ENCODE data around the gene CD36. TPM values are rescaled to one million over a fixed set of nuclear protein-coding genes. Genes with fewer than 3 reads are reported as not detected.

CD36 gene
- total and polyA plus RNA-seq, 10 of the 15 experiments (the other 5 are each of a cell fraction or from before 2014, with no cell fraction given) = 0.20 to 283 (median 172) TPM

DNA sequence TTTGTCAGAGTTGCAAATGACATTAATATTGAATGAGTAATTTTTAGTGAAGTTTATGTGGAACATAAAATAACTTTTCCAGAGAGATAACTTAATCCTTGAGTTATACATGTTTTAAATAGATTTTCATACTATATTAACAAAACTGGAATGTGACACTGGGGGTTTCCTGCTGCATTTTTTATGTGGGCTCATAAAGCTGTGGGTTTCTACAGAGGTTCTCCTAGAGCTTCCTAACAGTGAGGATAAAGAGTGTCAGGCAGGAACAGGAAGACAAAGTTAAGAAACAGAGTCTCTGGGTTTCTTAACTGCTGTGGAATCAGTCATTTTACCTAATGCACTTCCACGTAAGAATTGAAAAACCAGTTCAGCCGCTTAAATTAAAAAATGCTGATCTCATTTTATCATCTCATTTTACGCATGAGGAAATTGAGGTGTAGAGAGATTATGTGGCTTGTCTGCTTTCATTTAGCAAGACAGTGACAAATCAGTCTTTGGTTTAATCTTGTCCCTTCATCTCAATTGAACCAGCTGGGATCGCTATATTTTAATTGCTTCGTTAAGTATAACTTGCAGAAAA is 5.0 kb downstream of the CD36 start:
- H3K79me2 ChIP-seq (ENCODE audit: control insufficient read depth, insufficient read depth, low read length) = no peaks in the 10 kb centered on the region
- POLR2A ChIA-PET = interaction anchor here (0.6 kb wide), 1 partner anchor 1999 kb away, joined by 6 read pairs; no protein-coding TSS in a partner anchor
- BruUV-seq (replicated peaks) = no TSS peak
- H3K27me3 ChIP-seq (replicated peaks in 1 of 2; ENCODE audit: control insufficient read depth in 2 of 2, insufficient read depth in 2 of 2, low read length in 1 of 2) = no peaks in the 10 kb centered on the region
- ATAC-seq = no peak
- H3K4me1 ChIP-seq (ENCODE audit: control insufficient read depth, insufficient read depth, low read length) = peaks cover 2% of the 10 kb centered on the region; the same call in 1 of the 2 replicates
- no peak overlapping the region for H3K9ac ChIP-seq (ENCODE audit: control insufficient read depth, insufficient read depth, low read length)
- no peak overlapping the region for H3K27ac ChIP-seq (ENCODE audit: control insufficient read depth, insufficient read depth)
- TF ChIP-seq ETV6 (conservative IDR thresholded peaks at IDR 0.05 in 1 of 2, IDR thresholded peaks at IDR 0.05 in 1 of 2; ENCODE audit: borderline replicate concordance in 1 of 2, low read depth in 1 of 2) (no peak), ZNF274 (IDR thresholded peaks at IDR 0.05; ENCODE audit: insufficient read depth, insufficient read length) (no peak), FOXM1 (IDR thresholded peaks at IDR 0.05; ENCODE audit: low read depth, low read length) (no peak), CBX5 (IDR thresholded peaks at IDR 0.05; ENCODE audit: low read depth) (no peak), NR2F1 (conservative IDR thresholded peaks at IDR 0.05) (no peak), POLR2AphosphoS2 (IDR thresholded peaks at IDR 0.05; ENCODE audit: low read depth, low read length) (no peak), KLF5 (IDR thresholded peaks at IDR 0.05; ENCODE audit: partially characterized antibody) (no peak), GABPA (IDR thresholded peaks at IDR 0.05; ENCODE audit: low read depth) (no peak), NFXL1 (IDR thresholded peaks at IDR 0.05; ENCODE audit: borderline replicate concordance) (no peak), RAD51 (IDR thresholded peaks at IDR 0.05) (no peak), MEF2A (IDR thresholded peaks at IDR 0.05; ENCODE audit: insufficient read depth, low read depth, low read length) (no peak), BHLHE40 (IDR thresholded peaks at IDR 0.05; ENCODE audit: borderline replicate concordance in 1 of 2, low read depth in 2 of 2, low read length in 1 of 2) (no peak), ZBED1 (IDR thresholded peaks at IDR 0.05; ENCODE audit: borderline replicate concordance) (no peak), JUNB (IDR thresholded peaks at IDR 0.05) (no peak), EED (IDR thresholded peaks at IDR 0.05; ENCODE audit: low read depth) (no peak)
- TF ChIP-seq, protein P1, sequence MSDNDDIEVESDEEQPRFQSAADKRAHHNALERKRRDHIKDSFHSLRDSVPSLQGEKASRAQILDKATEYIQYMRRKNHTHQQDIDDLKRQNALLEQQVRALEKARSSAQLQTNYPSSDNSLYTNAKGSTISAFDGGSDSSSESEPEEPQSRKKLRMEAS (IDR thresholded peaks at IDR 0.05; ENCODE audit: low read depth, low read length) = no peak
- H4K20me1 ChIP-seq (ENCODE audit: control insufficient read depth, insufficient read depth) = no peaks in the 10 kb centered on the region
- FAIRE-seq = no peak
- 43% methylated on average over 5 of the region's 5 CpGs for WGBS (ENCODE audit: insufficient coverage, insufficient replicate concordance, low lambda C conversion rate, missing lambda C conversion rate)
- CTCF ChIA-PET = interaction anchor here (1.8 kb wide), 1 partner anchor 19 kb away, joined by 4 read pairs; no protein-coding TSS in a partner anchor
- in situ Hi-C loops (cut with MboI) = no loop called here
- H3K4me2 ChIP-seq (ENCODE audit: control insufficient read depth, insufficient read depth) = no peak overlapping the region
- no peaks in the 10 kb centered on the region; the same call in 2 of the 3 replicates for H3K9me3 ChIP-seq (replicated peaks; ENCODE audit: control insufficient read depth, insufficient read depth, low read length)
- SMC1A ChIA-PET (ENCODE audit: uncharacterized antibody, unreplicated experiment) = no interaction called here
- RAD21 ChIA-PET (ENCODE audit: unreplicated experiment) = no interaction called here
- intact Hi-C loops (cut with micrococcal nuclease; ENCODE audit: unreplicated experiment) = no loop called here
- H2AFZ ChIP-seq (ENCODE audit: control insufficient read depth, low read depth, low read length) = no peak overlapping the region
- no peak for DNase-seq (ENCODE audit: low read depth, low spot score)
- H3K36me3 ChIP-seq (ENCODE audit: control insufficient read depth in 2 of 2, insufficient read depth in 2 of 2, low read length in 1 of 2) = no peaks in the 10 kb centered on the region
- H3K4me3 ChIP-seq = no peak overlapping the region
